GM19240 (cell line): ENCODE measurements around the gene IQSEC2.

ENCODE experiments used
- DNase-seq: peaks from one replicate; pipeline ENCODE4 v3.0.0; 2011; ENCODE audit warnings: low spot score; ENCODE audit not compliant: insufficient read length

Gene IQSEC2

DNA sequence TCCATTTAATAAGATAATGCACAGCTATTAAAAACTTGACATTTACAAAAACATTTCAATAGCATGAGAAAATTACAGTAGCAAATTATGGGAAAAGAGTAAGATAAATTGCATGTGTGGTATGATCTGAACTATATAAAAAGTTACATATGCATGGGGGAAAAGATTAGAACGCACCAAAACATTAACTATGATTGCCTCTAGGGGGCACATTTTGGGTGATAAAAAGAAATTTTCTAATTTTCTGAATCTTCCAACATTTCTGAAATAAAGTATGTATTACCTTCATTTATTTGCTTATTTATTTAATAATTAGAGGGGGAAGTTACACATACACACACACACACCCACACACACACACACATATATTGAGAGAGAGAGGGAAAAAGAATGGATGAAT is 36.8 kb downstream of the IQSEC2 start:
- DNase-seq: no peak

DNA sequence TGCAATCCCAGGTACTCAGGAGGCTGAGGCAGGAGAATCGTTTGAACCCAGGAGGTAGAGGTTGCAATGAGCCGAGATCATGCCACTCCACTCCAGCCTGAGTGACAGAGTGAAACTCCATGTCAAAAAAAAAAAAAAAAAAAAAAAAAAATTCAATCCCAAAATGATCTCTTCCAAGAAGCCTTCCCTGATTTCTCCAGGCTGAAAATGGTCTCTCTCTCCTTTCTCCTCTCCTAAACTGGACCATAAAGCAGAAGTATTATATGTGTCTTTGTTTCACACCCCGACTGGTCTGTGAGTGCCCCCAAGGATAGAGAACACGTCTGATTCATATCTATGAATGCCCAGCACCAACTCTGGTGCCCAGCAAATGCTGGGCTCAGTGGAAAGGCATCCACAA is 39.1 kb downstream of the IQSEC2 start:
- DNase-seq: no peak

DNA sequence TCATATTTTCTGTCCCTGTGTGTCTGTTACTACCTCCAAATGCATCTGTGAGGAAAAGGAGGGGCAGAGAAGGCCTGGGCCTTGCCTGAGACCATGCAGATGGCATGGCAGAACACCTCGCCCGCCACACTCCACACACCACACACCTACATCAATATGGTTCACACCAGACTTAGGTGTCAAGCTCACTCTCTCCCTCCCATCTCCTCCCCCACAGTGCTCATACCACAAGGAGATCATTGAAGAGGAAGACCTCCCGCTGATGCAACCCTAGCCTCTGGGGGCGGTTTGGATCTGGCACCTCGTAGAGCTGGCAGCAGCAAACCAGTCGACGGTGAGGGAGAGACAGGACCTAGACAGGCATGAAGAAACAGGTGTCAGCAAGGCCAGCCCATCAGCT is 39.8 kb downstream of the IQSEC2 start:
- no peak for DNase-seq

DNA sequence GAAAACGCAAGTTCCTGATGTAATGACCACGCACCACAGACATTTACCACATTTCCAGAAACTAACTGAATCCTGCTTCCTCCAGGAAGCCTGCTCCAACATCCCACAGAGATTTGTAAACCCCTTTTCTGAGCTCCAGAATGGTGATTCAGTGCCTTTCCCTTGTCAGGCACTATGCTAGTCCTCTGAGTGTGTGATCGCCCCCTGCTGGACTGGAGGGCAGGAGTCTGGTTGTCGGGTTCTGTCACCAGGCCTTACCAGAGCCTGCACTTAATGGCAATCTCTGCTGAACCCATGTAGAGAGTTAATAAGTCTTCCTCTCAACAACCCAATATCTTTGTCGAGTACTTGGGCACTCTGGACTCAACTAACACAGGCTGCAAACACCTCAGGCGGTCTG is 41.9 kb downstream of the IQSEC2 start:
- DNase-seq: no peak

DNA sequence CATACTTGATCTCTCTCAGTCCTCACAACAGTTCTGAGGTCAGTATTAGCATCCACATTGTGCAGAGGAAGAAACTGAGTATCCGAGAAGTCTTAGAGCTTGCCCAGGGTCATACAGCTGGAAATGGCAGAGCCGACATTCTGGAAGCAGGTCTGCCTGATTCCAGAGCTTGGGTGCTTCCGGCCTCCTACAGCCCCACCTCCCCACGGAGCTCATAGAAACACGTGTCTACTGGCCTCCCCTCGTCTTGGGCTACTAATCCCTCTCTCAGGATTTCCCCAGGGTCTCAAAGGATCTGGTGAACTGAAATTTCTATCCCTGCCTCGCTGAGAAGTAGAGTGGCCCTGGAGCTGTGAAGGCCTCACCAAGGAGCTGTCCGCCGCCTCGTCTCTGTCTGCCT is 44.3 kb downstream of the IQSEC2 start:
- DNase-seq: no peak

DNA sequence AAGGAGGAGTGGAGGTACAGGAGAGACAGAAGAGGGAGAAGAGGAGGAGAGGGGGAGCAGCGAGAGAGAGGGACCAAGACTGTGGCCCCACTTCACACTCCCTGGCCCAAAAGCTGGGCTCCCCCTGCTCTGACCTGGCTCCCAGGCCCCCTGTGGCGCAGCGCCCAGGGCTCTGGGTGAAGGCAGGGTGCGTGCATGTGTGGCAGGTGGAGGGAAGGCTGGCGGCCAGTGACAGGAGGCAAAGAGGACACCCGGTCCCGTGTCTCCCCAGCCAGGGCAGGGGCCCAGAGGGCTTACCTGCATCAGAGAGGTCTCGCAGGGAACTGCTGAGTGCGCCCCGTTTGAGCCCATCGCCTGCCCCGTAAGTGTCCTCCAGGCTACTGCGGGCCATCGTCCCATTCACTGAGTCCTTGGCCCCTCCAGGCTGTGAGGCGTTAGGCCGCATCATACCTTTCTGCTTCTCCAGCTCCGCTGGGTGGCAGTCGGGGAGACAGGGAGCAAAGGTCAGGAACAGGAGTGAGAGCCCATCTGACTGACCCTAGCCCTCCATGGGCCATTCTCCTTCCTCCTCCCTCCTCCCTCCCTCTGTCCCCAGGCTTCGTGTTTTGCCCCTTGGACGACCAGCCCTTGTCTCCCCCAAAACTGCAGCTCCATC is 45.2 kb downstream of the IQSEC2 start:
- no peak for DNase-seq

DNA sequence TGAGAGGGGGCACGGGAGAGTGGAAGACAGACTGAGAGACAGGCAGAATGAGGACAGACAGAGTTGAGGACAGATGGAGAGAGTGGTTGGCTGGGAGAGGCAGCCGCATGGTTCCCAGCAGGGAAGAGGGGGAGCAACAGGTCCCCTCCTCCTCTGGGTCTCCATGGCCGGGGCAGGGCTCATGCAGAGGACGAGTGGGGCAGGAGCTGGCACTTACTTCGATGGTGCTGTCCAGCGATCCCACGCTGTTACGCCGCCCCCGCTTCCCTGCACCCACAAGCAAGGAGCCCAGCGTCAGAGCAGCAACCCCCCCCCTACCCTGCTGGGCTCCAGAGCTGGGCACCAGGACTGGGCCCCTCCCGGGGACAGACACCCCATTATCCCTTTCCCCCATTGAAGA is 45.8 kb downstream of the IQSEC2 start:
- no peak for DNase-seq

DNA sequence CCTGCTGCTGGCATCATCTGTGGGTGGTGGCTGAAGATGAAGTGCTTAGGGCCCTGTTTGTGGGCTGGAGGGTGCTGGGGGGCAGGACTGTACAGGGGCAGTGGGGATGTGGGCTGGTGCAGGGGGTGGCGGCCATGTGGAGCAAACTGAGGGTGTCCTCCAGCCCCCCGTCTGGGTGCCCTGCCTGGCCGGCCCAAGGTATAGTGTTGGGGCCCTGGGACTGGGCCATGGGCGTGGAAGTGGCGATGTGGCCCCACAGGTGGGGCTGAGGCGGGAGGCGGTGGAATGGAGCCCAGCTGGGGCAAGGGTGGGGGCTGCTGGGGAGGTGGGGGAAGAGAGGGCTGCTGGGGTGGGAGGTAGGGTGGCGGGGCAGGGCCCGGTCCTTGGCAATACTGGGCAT is 46.9 kb downstream of the IQSEC2 start:
- DNase-seq: no peak

DNA sequence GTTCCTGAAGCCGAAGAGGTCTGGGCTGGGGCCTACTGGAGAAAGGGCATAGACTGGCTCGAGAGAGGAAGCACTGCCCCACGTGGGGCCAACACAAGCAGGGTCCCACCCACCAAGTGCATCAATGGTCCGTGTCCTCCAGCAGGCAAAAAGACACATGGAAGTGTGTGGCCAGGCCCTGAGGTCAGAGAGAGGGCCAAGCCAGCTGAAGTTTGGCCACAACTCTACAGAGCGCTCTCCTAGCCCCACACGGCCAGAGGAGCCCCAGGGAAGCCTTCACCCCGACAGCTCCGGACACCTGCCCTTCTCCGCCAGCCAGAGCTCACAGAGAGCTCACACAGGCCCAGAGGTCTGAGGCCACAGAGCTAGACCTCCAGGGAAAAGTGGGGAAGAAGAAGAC is 47.8 kb downstream of the IQSEC2 start:
- no peak for DNase-seq

DNA sequence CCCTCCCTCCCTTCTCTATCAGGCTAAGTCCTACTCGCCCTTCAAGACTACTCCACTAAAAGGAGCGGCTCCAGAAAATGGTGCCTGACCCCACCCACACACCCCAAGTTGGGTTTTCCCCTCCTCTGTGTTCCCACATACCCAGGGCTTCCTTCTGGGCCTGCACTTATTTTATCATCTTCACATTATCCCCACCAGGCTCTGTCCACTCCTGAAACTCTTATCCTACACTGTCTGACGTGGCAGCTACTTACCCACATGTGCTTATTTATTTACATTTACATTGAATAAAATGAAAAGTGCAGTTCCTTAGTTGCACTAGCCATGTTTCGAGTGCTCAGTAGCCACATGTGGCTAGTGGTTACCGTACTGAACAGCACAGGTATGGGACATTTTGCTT is 51.3 kb downstream of the IQSEC2 start:
- DNase-seq: no peak

DNA sequence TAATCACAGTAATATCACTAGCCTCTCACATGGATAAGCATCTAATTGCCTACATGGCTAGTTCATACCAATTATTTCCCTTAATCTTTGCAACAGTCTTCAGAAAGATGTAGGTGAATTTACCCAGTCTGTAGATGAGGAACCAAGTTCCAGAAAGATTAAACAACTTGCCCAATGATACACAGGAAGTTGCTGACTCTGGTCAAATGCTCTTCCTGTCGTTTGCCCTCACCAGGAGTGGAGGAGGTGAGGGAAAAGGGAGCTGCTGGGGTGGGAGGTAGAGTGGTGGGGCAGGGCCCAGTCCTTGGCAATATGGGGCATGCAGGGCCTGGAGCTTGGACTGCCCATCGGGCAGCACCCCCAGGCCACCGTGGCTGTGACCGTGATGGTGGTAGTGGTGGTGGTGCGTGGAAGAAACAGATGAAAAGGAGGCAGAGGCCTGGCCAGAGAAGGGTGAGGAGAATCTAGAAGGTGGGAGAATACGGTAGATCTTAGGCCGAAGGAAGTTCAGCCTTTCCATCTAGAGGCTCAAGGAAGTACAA is 54.1 kb downstream of the IQSEC2 start:
- no peak for DNase-seq

DNA sequence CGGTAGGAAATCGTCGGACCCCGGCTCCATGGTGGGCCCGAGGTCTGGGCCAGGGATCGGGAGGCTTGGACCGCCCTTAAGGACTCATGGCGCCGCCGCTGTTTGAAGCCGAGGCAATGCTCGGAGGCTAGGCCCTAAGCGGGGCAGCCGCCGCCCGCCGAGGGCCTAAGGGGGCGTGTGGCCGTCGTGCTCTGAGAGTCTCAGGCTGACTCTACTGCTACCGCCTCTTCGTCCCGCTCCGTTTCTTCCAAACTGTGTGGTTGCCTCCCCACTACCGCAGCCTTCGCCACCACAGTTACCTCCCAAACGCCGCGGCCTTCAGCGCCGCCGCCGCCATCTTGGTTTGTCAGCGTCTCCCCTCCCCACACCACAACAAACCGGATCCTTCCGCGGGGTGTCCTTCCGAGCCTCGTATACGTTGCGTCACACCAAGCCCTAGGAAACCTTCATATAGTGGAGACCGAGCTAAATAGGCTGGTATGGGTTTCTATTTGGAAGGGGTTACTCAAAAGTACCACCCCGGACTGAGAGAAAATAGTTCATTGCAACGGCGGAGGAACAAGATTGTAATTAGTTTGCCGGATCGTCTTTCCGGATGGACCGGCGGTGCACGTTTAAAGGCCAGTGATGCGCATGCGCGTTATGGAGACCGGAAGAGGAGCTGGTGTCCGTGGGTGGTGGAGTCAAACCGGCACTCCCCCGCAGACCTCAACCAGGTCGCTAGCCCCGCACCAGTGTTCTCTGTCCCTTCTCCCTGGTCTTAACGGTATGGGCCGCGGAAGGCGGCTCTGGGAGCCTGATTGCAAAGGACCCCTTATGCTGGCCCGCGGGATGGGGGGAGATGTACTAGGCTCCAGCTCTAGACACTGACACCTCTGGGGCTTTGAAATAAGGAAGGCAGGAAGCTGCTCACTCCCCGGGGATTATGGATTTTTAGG is 56.3 kb downstream of the IQSEC2 start, which contains the start of gene KDM5C:
TSS of gene KDM5C (minus strand) at position 348 of the 938 bp plus-strand sequence. CDS start at position 30, 318 bp downstream.
- peak; percentile 96 for DNase-seq

DNA sequence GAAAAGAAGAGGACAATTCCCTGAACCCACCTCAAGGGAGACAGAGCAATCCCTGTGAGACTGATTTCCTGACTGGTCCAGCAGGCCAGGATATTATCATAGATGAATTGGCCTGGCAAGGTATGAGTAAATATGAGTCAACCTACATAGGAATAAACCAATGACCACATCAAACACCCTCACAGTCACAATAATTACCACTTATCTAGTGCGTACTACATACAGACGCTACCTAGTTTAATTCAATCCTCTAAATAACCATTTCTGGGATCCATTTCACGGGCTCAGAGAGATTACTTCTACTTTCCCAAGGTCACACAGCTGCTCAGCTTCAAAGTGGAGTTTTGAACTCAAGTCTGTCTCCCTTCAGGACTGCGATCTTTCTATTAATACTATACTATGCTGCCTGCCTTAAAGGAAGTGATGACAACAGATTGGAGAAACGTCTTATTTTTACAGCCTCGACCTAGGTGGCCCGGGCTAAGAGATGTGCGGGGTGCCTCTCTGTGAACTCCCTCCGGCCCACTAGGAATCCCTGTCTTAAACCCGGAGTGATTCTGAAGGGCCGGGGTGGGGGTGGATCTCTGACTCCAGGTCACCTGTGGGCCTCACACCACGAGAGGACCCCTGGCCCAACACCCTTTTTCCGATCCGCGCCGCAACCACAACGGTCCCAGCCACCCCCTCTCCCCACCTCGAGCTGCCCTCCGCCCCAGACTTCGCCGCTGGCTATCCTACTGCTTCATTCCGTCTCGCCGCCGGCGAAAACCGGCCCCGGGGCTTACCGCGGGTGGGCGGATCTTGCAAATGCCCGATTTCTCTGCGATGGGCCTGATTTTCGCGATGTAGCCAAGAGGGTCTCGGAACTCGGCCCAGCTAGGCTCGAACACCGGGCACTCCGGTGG is 57.2 kb downstream of the IQSEC2 start:
- no peak for DNase-seq

DNA sequence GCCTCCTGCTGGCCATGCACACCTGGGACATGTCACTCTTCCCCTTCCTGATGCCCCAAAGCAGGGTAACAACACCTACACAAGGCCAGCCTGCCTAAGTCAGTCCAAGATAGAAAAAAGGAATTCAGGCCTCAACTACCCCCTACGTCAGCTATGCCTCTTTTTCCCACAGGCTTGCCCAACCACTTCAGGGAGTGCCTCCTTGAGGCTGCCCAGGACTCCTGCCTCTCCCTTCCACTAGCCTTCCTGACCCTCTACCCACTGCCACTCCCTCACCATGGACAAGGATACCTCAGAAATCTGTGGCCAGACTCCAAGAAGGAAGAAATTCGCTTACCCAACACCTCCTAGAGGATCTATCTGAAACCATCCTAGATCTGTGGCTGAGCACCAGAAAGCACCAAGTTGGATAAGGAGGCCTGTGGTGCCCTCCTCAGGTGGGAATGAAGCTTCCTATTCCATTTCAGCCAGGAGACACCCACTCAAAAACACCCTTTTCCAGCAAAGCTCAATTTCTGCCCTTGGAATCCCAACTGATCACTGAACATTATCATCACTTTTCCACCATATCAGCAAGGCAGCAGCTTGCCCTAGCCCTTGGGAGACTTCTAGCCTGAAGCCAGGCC is 58.2 kb downstream of the IQSEC2 start:
- DNase-seq: no peak
